Retina (tissue), 1 donor: Measurements from ENCODE around the gene CPLX3.
A peak's percentile ranks its signal among the peaks of the same experiment; 100 is the strongest.

Experiments
- DNase-seq: peaks from one replicate; pipeline ENCODE4 v3.0.0-alpha.2; 2016

Gene CPLX3

DNA sequence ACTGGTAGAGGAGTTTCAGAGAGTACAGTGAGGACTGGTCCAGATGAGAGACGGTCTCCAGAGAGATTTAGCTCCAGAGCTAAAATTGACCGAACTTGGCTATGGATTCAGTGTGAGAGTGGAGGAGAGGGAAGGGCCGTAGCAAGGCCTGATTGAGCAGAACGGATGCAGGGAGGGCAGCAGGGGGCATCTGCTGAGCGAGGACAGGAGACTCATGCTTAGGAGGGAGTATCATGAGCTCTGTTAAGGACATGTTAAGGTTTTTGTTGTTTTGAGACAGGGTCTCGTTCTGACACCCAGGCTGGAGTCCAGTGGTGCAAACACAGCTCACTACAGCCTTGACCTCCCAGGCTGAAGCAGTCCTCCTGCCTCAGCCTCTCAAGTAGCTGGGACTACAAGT is 21.5 kb upstream of the CPLX3 start:
- DNase-seq: no peak

DNA sequence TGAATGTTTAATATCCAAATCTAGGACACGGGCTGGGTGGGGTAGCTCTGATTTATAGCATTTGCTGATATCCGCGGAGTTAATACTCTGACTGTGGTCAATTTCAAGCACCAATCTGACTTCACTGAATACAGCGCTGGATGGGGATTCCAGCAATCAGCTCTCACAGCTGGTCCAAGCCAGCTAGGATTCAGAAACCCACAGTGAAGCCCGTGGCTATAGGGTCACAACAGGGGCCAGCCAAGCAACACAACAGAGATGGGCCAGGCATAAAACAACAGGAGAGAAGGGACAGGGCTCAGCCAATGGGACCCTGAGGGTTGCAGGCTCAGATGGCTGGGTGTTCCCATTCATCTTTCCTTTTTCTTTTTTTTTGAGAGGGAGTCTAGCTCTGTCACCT is 19.1 kb upstream of the CPLX3 start:
- no peak for DNase-seq

DNA sequence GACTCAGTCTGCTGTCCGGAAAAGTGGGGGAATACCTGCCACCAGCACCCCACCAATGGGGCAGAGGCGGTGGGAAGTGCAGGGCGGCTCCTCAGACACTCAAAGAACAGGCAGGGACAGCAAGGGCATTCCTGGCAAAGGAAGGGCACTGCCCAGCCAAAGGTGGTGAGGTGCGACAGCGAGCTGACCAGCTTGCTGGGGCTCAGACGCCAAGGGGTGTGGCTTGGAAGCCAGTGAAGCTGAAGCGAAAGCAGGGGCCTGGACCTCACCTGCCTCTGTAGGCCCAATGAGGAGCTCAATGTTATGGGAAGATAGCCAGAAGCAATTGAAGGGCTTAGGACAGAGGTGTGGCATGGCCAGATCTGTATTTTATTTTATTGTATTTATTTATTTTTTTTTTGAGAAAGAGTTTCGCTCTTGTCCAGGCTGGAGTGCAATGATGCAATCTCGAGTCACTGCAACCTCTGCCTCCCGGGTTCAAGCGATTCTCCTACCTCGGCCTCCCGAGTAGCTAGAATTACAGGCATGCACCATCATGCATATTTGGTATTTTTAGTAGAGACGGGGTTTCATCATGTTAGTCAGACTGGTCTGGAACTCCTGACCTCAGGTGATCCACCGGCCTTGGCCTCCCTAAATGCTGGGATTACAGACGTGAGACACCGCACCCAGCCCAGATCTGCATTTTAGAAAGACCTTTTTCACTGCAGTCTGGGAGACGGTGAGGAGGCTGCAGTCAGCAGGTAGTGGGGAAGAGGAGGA is 18.2 kb upstream of the CPLX3 start:
- DNase-seq: no peak

DNA sequence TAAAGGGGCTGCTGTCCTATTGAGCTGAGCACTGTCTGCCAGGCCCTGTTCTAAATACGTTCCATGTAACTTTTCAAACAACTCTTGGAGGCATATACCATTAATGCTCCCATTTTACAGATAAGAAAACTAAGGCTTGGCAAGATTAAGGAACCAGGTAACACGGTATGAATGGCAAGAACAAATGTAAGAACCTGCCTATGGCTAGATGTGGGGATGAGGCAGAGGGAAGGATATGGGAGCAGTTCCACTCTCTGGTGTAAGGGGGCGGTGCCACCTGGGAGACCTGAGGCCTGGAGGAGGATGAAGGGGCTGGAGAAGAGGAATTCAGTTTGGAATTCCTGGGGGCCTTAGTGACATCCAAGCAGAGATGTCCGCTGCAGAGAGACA is 17.6 kb upstream of the CPLX3 start:
- DNase-seq: no peak

DNA sequence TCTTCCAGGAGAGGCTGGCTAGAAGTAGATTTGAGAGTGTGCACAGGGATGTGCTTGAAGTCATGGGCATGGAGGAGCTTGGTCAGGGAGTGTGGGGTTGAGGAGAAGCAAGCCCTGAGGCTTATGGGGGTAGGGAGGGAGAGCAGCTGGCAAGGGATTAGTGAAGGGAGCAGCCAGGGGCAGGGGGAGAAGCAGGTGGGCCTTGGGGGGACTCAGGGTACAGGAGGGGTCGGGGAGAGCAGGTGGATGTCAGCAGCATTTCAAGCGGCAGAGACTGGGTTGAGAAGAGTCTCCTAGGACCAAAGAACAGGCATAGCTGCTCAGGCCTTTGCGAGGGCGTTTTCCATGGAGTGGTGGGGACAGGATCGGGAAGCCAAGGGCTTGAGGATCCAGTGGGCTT is 17.2 kb upstream of the CPLX3 start:
- DNase-seq: no peak

DNA sequence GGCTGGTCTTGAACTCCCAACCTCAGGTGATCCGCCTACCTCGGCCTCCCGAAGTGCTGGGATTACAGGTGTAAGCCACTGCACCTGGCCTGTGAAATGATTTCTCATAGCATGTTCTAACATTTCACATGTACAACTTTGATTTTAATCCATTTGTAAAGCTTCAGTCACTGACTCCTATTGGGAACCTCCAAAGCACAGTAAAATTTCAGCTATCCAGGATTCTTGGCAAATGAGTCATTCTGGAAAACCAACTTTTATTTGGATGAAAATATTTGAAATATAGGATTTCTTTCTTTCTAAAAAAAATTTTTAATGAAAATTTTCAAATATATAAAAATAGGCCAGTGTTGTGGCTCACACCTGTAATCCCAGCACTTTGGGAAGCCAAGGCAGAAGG is 16.5 kb upstream of the CPLX3 start:
- DNase-seq: no peak

DNA sequence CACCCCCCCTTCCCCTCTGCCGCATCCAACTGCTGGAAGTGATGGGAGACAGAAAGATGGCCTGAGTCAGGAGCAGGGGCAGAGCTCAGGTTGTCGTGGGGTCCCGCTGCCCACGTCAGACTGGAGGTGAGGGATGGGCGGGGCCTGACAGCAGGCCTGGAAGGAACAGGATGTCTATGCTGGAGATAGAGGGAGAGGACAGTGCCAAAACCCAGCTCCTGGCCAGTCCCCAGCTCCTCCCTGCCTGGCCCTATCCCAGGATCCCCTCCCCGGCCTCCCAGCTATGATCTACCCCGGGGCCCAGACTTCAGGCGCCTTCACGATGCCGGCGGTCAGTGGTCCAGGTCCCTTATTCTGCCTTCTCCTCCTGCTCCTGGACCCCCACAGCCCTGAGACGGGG is 13.9 kb upstream of the CPLX3 start, which contains the start of gene LMAN1L:
LMAN1L (plus strand) TSS at position 303 of the 400 bp plus-strand sequence; CDS start at position 323, 20 bp downstream.
- DNase-seq: no peak

DNA sequence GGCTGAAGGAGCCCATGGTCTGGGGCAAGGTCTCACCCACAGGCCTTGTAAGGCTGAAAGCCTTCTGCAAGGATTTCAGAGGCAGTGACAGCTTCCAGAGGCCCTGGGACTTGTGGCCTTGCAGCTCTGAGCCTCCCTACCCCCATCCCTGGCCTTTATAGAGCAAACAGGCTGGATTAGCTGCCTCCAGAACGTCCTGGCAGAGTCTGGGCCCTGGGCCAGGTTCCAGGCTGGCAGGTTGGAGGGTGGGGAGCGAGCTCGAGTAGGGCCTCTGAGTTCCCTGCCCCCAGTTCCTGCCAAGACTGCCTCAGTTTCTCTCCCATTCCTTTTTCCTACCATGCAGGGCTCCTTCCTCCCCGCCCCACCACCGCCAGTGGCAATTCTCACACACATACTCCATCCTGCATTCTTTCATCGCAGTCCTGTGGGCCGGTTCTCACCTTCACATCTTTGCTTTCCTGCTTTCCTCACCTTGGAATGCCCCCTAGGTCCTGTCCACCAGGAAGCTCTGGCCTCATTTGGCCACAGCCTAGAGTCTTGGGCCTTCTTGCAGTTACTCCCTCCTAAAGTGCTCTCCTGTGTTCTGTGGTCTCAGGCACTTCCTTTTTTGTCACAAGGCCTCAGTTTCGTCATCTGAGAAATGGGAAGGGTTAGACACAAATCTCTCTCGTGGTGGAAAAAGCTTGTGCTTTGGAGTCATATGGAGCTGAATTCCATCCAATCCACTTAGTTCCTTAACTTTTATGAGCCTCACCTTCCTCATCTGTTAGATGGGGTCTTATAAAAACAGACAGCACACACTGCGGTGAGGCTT is 11.1 kb upstream of the CPLX3 start:
- no peak for DNase-seq

DNA sequence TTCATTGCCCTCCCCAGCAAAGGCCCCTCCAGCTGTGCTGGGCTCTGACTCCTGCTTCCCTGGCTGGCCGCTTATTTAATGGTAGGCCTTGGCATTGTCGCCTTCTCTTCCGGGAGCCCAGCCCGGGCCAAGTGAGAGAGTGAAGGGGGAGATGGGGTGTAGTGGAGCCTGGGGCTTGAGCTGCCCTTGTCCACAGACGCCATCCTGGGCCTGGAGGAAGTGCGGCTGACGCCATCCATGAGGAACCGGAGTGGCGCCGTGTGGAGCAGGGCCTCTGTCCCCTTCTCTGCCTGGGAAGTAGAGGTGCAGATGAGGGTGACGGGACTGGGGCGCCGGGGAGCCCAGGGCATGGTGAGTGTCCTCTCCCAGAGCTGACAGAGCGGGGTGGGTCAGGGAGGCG is 10.5 kb upstream of the CPLX3 start:
- no peak for DNase-seq

DNA sequence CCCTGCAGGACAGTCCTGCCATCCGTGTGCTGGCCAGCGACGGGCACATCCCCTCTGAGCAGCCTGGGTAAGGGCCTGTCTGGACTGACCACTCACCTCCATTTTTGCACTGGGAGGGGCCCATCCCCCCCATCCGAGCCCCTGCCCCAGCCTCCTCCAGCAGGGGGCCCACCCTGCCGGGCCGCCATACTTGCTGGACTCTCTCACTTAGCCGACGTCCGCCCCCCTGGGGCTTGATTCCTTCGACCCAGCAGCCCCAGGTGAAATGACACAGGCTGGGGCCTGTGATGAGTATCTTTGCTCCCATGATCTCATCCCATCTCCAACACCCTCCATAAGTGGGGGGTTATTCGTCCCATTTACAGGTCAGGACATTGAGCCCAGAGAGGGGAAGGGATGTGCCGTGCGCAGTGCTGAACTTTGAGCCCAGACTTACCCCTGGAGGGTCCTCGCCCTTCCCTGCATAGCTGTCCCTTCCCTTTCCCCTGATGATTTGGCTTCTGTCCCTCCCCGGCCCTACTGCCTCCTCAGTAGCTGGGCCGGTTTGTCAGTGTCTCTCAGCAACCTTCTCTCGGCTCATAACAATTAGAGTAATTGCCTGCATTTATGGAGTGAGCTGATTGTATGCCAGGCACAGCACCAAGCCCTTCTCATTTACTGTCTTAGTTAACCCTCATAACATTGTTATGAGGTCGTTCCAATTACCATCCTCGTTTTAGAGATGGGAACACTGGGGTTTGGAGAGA is 9.6 kb upstream of the CPLX3 start:
- peak; percentile 50 for DNase-seq

DNA sequence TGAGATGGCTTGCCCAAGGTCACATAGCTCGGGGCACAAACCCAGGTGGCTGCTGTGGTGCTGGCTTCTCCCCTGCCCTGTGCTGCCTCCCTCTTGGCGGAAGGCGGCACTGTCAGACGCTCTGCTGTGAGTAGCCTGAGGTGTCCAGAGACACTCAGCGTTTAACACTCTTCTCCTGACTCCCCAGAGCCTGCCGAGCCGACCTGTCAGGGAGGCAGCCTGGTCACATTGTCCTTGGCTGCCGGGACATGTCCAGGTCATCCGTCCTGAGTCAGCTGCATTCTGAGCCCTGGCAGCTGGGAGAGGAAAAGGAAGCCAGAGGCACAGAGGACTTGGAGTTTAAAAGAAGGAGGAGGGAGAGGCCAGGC is 9.1 kb upstream of the CPLX3 start:
- DNase-seq: peak; percentile 56

DNA sequence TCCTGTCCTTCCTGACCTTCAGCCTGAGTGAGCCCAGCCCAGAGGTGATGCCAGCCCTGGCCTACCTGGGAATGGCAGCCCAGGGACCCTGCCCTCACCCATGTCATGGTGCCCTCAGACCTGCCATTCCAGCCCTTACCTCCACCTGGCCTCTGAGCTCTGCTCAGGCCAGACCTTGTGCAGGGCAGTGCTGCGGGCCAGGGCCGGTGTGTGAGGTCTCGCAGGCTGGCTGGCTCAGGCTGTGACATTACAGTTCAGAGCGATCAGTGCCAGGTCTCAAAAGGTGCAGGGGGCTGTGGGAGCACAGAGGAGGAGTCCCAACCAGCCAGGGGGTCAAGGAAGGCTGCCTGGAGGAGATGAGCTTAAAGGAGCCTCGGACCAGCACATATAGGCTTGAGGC is 6.4 kb upstream of the CPLX3 start:
- DNase-seq: no peak

DNA sequence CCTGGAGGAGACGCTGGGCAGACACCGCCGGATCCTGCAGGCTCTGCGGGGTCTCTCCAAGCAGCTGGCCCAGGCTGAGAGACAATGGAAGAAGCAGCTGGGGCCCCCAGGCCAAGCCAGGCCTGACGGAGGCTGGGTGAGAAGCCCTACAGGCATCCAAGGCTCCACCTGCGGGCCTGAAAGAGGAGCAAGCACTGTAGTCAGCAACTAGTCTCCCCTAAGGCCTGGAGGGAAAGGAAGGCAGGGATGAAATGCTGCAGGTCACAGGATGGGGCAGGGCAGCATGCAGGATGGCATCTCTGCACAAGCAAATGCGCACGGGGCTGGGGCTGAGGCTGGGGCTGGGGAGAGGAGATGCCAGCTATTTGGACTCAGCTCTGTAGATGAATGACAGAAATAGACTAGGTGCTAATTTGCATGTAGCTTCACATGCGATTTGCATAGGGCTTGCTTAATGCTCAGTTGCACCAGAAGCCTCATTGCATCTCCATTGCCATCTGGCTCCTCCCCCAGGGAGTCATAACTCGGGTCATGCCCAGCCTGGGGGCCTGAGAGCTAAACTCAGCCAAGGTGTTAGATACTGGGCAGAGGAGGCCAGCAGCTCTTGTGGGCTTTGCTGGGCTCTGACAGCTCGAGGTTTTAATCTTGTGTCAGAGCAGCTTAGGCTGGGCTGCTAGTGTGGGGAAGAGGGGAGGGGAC is 5.2 kb upstream of the CPLX3 start:
- peak; percentile 75 for DNase-seq

DNA sequence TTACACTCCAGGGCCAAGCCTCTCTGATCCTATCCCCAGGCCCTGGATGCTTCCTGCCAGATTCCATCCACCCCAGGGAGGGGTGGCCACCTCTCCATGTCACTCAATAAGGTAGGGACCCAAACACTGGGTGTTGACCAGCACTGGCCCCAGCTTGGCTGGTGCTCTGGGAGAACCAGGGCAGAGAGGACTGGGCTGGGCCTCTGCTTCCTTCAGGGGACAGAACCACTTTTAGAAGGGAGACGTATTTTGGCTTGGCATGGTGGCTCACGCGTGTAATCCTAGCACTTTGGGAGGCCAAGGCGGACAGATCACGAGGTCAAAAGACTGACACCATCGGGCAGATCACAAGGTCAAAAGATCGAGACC is 4.7 kb upstream of the CPLX3 start:
- peak; percentile 43 for DNase-seq

DNA sequence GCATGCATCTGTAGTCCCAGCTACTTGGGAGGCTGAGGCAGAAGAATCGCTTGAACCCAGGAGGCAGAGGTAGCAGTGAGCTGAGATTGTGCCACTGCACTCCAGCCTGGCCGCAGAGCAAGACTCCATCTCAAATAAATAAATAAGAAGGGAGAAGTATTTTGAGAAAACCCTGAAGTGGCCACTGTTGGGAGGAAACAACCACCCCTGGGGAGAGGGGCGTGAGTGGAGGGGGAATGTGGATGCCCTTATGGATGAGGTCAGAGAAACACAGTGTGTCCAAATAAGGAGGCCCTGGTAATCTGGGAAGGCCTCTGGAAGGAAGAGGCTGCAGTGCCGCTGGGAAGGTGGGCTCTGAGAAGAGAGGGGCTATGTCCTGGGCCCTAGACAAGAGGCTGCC is 4.2 kb upstream of the CPLX3 start:
- no peak for DNase-seq

DNA sequence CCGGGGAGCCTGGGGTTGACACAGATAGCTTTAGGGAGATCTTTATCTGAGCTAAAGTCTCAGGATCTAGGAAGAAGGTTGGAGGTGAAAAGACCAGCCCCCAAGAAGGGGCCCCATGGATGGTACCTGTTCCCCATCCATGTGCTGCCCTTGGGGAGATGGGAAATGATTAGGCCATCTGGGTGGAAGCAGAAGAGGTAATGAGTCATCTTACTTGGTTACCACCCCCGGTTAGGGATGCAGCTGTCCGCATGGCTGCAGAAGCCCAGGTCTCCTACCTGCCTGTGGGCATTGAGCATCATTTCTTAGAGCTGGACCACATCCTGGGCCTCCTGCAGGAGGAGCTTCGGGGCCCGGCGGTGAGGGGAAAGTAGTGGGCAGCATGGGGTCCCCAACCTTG is 3.1 kb upstream of the CPLX3 start:
- no peak for DNase-seq

DNA sequence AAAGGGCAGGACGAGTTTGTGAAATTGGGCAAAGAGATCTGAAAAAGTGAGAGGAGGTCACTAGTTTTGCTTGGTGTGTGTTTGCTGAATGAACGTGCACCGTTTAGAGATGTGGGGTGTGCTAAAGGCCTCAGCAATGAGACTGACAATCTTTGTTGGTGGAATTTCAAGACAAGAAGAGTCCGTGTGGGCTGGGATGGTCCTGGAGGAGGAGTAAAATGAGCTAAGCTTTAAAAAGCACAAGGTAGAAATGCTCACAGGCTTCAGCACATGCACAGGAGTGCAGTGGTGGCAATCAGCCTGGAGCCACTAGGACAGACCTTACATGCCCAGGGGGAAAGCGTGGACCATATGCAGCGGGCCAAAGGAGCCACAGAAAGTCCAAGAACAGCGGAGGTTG is 1.5 kb upstream of the CPLX3 start:
- DNase-seq: no peak

DNA sequence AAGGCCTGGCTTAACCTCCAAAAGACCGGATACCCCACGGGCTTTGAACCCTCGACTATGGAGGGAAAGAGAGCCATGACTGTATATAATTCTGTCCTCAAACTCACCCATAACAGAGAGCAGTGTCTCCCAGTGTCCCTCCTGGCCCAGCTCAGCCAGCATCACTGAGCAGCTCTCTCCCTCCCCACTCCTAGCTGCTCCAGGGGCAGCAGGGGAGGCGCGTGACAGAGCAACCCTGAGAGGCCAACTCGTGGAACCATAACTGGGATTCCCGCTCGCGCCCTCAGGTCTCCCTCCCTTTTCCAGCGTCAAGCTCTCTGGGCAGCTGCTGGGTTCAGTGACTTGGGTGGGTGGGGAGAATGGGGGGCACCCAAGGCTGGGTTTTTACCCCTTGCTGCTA is 561 bp upstream of the CPLX3 start:
- peak; percentile 32 for DNase-seq

DNA sequence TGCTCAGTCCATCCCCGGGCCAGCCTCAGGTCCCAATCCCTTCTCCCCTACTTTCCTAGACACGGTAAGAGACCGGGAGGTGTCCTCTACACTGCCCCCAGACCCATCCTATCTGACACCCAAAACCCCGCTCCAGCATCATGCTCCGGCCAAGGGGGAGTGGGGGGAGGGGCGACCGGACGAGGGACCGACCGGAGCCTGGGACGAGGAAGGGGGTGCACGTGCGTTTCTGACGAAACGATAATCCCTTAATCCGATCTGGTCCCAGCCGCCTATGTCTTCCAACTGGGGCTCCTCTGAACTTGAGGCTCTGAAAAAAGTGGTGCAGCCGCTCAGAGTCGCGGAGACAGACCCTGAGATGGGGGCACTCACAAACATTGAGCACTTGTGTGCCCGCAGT is 494 bp downstream of the CPLX3 start:
- peak; percentile 33 for DNase-seq

DNA sequence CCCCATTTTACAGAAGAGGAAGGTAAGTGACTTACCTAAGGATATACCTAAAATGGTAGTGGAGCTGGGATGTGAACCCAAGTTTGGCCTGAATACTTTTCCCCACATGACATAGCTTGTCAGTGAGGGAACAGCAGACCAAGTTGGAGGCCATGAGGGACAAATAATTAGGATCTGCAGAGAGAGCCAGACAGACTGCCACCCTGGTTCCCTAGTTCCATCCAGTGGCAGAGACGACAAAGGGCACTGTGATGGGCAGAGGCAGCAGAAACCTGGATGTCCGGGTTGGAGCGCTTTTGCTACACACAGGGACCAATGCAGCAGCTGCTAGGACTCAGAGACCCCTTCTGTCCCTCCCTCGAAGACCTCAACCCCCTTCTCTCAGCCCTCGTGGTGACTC is 1.2 kb downstream of the CPLX3 start:
- peak; percentile 12 for DNase-seq

DNA sequence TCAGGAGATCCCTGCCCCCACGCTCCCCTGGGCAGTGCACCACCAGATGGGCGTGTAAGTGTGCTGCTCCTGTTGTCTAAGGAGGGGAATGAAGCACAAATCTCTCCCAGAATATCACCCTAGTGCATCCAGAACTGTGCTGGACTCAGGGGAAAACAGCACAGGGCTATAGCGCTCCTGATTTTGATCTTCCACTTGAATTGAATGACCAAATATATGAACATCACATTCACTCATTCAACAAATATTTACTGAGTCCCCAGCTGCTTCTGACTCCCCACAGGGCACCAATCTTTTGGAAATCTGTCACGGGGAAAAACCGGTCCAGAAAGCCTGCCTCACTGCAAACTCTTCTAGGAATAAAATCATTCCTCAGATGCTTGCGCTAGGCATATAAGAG is 2.4 kb downstream of the CPLX3 start:
- DNase-seq: no peak

DNA sequence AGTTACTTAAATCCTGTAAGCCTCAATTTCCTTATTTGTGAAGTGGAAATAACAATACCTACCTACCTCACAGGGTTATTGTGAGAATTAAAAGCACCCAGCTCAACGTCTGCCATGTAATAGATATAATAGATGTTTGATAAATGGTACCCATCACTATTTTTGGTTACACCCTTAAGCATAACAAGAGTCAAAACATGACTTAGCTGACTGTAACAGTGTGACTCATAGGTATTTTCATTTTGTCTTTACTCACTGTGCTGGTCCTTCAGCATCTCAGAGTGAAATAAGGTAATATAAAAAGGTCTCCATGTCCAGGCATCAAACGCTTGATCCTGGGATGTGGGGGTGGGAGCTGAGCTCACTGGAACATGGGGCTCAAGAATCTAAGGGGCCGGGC is 3.1 kb downstream of the CPLX3 start:
- DNase-seq: no peak

DNA sequence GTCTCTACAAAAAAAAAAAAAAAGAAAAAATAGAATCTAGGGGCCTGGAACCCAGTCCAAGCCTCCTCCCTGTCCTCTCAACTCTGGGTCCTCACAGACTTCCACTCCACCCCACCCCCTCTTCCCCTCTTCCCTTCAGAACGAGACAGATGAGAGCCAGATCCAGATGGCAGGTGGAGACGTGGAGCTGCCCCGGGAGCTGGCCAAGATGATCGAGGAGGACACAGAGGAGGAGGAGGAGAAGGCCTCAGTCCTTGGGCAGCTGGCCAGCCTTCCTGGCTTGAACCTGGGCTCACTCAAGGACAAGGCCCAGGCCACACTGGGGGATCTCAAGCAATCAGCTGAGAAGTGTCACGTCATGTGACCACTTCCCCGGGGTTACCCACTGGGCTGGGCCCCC is 3.6 kb downstream of the CPLX3 start:
- no peak for DNase-seq
